LNCaP clone FGC (cell line): Measurements from ENCODE around the gene CENPF.

Experiments
- DNase-seq: peaks from one replicate; pipeline ENCODE4 v3.0.0-alpha.2; 2011; ENCODE audit warnings: low read depth
- H3K4me3 ChIP-seq: 2 replicates; pipeline ENCODE4 v1.5.1; 2011; ENCODE audit warnings: mild to moderate bottlenecking, low read depth, low read length, control low read depth
- CTCF ChIP-seq: IDR thresholded peaks from 2 replicates; pipeline ENCODE4 v1.5.1; 2012; ENCODE audit warnings: mild to moderate bottlenecking; ENCODE audit not compliant: control insufficient read depth, insufficient read depth; ENCODE audit errors: extremely low read depth

Gene CENPF

GRCh38 chr1:214676747-214677146, 73.8 kb downstream of the CENPF start:
- DNase-seq, result no peak
- no peak overlapping the region for H3K4me3 ChIP-seq
- TF ChIP-seq CTCF, result no peak

GRCh38 chr1:214677945-214678344, 75.0 kb downstream of the CENPF start:
- no peak for TF ChIP-seq CTCF
- H3K4me3 ChIP-seq, result no peak overlapping the region
- no peak for DNase-seq

GRCh38 chr1:214678386-214678785, 75.4 kb downstream of the CENPF start:
- no peak overlapping the region for H3K4me3 ChIP-seq
- no peak for TF ChIP-seq CTCF
- DNase-seq, result no peak

- no peak overlapping the region for H3K4me3 ChIP-seq
- no peak for TF ChIP-seq CTCF
These were observed 80.6 kb downstream of the CENPF start for GRCh38 chr1:214683621-214684020.

GRCh38 chr1:214685906-214686305, 82.9 kb downstream of the CENPF start:
- H3K4me3 ChIP-seq, result no peak overlapping the region
- no peak for DNase-seq
- TF ChIP-seq CTCF, result no peak

More at GRCh38 chr1:214683621-214684020, 80.6 kb downstream of the CENPF start:
- no peak for DNase-seq

- no peak overlapping the region for H3K4me3 ChIP-seq
- DNase-seq, result no peak
- no peak for TF ChIP-seq CTCF
These were observed 83.5 kb downstream of the CENPF start for GRCh38 chr1:214686497-214686896.

GRCh38 chr1:214688891-214689290, 85.9 kb downstream of the CENPF start:
- no peak for TF ChIP-seq CTCF
- DNase-seq, result no peak
- no peak overlapping the region for H3K4me3 ChIP-seq
